LNCaP clone FGC (cell line): ENCODE data around the gene TMEM238L.
A peak's percentile ranks its signal among the peaks of the same experiment; 100 is the strongest.

ENCODE experiments used
- DNase-seq: peaks from one replicate; pipeline ENCODE4 v3.0.0-alpha.2; 2011; ENCODE audit warnings: low read depth
- H3K4me3 ChIP-seq: 2 replicates; pipeline ENCODE4 v1.5.1; 2011; ENCODE audit warnings: mild to moderate bottlenecking, low read depth, low read length, control low read depth
- TF ChIP-seq, protein P1 (sequence below): IDR thresholded peaks from 2 replicates; pipeline ENCODE4 v1.5.1; 2012; ENCODE audit warnings: mild to moderate bottlenecking; ENCODE audit not compliant: control insufficient read depth, insufficient read depth; ENCODE audit errors: extremely low read depth

The TMEM238L gene

DNA sequence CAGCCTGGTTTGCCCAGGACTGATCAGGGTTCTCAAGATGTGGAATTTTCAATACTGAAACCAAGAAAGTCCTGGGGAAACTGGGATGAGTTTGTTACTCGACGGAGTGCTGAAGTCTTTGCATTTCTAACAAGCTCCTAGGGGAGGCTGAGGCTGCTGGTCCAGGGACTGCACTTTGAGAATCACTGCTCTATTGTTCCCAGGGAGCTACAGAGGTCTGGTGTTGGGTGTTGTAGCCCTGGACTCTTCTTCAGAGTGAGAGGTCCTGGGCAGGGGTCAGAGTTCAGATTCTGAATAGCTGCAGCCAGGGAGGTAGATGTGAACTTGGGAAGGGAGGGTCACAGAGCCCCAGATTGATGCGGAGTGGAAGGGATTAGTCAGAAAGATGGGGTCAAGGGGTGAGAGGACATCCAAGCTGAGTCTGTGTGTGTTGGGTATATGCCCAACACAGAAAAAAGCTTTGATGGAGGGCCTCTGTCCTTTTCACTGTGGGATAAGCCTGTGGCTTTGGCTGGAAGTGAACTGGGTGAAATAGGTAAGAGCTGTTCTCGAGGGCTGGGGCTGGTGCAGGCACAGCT is 14.1 kb downstream of the TMEM238L start:
- TF ChIP-seq, protein P1, sequence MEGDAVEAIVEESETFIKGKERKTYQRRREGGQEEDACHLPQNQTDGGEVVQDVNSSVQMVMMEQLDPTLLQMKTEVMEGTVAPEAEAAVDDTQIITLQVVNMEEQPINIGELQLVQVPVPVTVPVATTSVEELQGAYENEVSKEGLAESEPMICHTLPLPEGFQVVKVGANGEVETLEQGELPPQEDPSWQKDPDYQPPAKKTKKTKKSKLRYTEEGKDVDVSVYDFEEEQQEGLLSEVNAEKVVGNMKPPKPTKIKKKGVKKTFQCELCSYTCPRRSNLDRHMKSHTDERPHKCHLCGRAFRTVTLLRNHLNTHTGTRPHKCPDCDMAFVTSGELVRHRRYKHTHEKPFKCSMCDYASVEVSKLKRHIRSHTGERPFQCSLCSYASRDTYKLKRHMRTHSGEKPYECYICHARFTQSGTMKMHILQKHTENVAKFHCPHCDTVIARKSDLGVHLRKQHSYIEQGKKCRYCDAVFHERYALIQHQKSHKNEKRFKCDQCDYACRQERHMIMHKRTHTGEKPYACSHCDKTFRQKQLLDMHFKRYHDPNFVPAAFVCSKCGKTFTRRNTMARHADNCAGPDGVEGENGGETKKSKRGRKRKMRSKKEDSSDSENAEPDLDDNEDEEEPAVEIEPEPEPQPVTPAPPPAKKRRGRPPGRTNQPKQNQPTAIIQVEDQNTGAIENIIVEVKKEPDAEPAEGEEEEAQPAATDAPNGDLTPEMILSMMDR, result no peak
- no peak overlapping the region for H3K4me3 ChIP-seq
- DNase-seq, result no peak

DNA sequence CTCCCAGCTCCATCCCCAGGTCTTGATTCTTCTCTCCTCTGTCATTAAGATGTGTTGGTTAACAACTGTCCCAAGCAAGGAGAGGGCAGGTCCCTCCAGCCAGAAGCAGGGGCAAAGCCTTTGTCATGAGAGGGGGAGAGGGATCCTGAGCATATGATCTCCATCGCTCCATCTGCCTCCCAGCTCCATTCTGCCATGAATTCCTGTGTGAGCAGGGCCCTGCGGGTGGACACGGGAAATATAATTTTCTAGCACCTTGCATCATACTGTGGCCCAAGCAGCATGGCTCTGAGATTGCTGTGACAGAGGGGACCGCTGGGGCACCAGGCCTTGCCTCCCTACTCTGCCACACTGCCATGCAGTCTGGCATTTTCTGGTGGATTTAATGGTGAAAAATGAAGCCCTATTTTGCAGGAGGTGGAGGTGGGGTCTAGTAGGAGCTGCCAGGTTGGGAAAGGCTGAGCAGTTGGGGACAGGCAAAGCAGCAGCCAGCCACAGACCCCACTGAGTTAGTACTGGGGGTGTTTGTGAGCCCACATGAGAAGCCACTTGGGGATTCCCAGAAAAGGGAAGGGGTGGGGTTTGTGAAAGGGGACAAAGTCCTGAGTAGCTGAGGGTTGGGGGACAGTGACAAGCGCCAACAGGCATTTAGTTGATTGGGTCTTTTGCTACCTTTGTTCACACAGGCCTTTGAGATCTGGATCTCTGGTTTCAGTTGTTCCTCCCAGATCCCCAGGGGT is 16.4 kb downstream of the TMEM238L start:
- TF ChIP-seq, protein P1, result no peak
- H3K4me3 ChIP-seq, result no peak overlapping the region
- no peak for DNase-seq

DNA sequence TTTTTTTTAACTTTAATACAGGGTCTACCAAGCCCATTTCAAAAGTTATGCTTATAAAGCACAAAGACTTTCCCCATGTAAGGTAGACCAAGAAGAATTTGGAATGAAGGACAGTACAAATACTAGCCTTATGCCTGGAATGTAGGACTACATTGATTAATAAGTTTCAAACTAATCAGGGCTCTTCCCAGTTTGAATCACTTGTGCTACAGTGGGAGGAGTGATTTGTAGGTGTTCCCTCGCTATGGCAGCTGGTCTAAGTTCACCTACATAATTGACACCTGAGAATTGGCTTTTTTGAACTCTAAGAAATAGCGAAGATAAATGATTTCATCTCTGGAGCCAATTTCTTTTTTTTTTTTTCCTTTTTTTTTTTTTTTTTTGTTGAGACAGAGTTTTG is 18.6 kb downstream of the TMEM238L start:
- H3K4me3 ChIP-seq, result no peak overlapping the region
- no peak for DNase-seq
- TF ChIP-seq, protein P1, result no peak

DNA sequence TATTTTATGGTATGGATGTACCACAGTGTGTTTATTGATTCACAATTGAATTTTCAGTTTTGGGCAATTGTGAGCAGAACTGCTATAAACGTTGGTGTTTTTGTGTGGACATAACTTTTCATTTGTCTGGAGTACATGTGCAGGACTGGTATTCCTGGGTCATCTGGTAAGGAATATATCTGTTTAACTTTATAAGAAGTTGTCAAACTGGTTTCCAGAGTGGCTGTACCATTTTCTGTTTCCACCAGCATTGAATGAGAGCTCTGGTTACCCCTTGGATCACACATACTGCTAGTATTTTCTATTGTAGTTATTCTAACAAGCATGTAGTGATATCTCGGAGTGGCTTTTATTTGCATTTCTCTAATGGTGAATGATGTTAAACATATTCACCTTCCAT is 24.3 kb downstream of the TMEM238L start:
- peak; percentile 54 for DNase-seq
- TF ChIP-seq, protein P1, result no peak
- no peak overlapping the region for H3K4me3 ChIP-seq

DNA sequence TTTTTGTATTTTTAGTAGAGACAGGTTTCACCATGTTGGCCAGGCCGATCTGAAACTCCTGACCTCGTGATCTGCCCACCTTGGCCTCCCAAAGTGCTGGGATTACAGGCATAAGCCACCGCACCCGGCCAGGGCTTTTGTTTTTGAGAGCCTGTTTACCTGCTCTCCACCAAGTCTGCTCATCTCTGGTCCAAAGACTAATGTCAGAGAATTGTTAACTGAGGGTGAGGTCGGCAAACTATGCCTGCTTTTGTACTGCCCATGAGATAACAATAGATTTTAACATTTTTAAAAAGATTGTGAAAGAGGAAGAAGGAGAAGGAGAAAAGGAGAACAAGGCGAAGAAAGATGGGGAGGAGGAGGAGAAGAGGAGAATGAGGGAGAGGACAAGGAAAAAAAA is 26.0 kb downstream of the TMEM238L start:
- TF ChIP-seq, protein P1, result no peak
- DNase-seq, result no peak
- no peak overlapping the region for H3K4me3 ChIP-seq

DNA sequence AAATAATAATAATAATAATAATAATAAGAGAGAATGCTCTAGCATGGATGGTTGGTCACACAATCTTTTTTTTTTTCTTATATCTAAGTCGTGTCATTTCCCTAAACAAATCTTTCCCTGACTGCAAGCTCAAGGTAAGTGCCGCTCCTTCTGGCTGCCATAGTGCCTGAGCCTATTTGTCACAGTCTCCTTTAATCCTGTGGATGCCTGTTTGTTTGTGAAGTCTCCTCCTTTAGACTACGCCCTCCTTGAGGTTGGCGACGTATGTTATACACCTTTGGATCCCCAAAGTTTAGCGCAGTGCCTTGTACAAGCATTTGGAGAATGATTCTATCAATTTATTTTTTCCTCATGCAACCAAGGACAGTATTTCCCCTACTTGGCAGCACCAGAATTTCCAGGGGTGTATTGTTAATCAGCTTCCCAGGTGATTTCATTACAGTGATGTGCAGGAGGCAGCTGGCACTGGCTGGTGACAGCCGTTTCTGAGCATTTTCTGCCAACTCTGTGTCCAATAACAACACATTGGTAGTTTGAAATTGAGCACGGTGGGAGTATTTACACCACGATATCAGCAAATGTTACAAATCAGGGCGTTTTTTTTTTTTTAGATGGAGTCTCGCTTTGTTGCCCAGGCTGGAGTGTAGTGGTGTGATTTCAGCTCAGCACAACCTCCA is 26.6 kb downstream of the TMEM238L start:
- DNase-seq, result no peak
- no peak overlapping the region for H3K4me3 ChIP-seq
- TF ChIP-seq, protein P1, result no peak

DNA sequence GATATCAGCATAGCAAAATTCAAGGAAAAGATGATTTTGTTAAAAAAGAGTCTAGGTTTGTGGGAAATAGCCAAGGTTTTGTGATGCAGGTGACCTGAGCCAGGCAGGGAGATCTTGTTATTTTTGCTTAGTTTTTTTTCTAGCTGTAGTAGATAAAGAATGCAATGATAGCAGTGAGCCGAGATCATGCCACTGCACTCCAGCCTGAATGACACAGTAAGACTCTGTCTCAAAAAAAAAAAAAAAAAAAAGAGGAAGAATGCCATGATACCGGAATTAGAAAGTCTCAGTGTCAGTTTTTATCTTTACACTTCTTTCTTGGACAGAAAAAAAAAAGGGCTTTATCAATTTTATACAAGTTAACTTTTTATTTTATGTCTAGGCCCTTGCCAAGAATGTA is 27.5 kb downstream of the TMEM238L start:
- TF ChIP-seq, protein P1, result no peak
- H3K4me3 ChIP-seq, result no peak overlapping the region
- DNase-seq, result no peak
